ENCODE measurements around the gene DLG2.

- no peak for TF ChIP-seq ELK1 (IDR thresholded peaks at IDR 0.05; ENCODE audit: borderline replicate concordance, low read depth, low read length)
- TF ChIP-seq CTCF (conservative IDR thresholded peaks at IDR 0.05; ENCODE audit: low read depth, low read length) = no peak
- TF ChIP-seq POLR2A (IDR thresholded peaks at IDR 0.05; ENCODE audit: low read depth, low read length) = no peak
- no peak for TF ChIP-seq CEBPB (IDR thresholded peaks at IDR 0.05; ENCODE audit: low read depth, low read length)
- no peak for TF ChIP-seq USF2 (IDR thresholded peaks at IDR 0.05; ENCODE audit: low read depth, low read length)
- no peak for TF ChIP-seq MAFK (IDR thresholded peaks at IDR 0.05; ENCODE audit: low read depth, low read length)
- TF ChIP-seq RAD21 (IDR thresholded peaks at IDR 0.05; ENCODE audit: low read length) = no peak
- TF ChIP-seq MXI1 (IDR thresholded peaks at IDR 0.05; ENCODE audit: borderline replicate concordance, low read depth, low read length) = no peak
- no peak for TF ChIP-seq RFX5 (IDR thresholded peaks at IDR 0.05; ENCODE audit: low read depth, low read length)
- TF ChIP-seq CHD1 (IDR thresholded peaks at IDR 0.05; ENCODE audit: low read depth, low read length) = no peak
- TF ChIP-seq BHLHE40 (IDR thresholded peaks at IDR 0.05; ENCODE audit: low read depth, low read length) = no peak
- TF ChIP-seq FOS (IDR thresholded peaks at IDR 0.05; ENCODE audit: low read depth, low read length) = no peak
- TF ChIP-seq NFE2L2 (IDR thresholded peaks at IDR 0.05; ENCODE audit: low read depth, low read length) = no peak
- TF ChIP-seq RCOR1 (IDR thresholded peaks at IDR 0.05; ENCODE audit: insufficient replicate concordance, low read length) = no peak
These were observed 1882.4 kb downstream of the DLG2 start for GRCh38 chr11:83744620-83745192.

All from IMR-90 (cell line).